Kidney epithelial cell (primary cell): ENCODE data around the gene ABCA9. TPM values are rescaled to one million over a fixed set of nuclear protein-coding genes. Genes with fewer than 3 reads are reported as not detected.
A peak's percentile ranks its signal among the peaks of the same experiment; 100 is the strongest.
"Not testable (repeated sequence)": the region's sequence is repeated elsewhere in the genome, so short reads cannot be mapped to it uniquely, and the experiment has no call there.

Source experiments
- DNase-seq: peaks from one replicate; pipeline ENCODE4 v3.0.0-alpha.2; 2010; ENCODE audit warnings: low read depth
- H3K27me3 ChIP-seq: 2 replicates; pipeline ENCODE4 v1.6.0; 2011; ENCODE audit warnings: low read length; ENCODE audit not compliant: control insufficient read depth, insufficient read depth
- H3K36me3 ChIP-seq: 2 replicates; pipeline ENCODE4 v1.5.1; 2011; ENCODE audit warnings: low read length; ENCODE audit not compliant: control insufficient read depth, insufficient read depth
- H3K4me3 ChIP-seq: 2 replicates; pipeline ENCODE4 v1.5.1; 2011; ENCODE audit warnings: low read depth, mild to moderate bottlenecking, control low read depth, low read length
- CTCF ChIP-seq: IDR thresholded peaks from 2 replicates; pipeline ENCODE4 v1.5.1; 2011; ENCODE audit warnings: mild to moderate bottlenecking, moderate library complexity, low read length, control low read depth, inconsistent platforms; ENCODE audit not compliant: insufficient read depth, poor library complexity, severe bottlenecking
- total RNA-seq: library from RNA; depleted of rRNA; stranded (reverse); fragments of >200 nt; gene quantifications from 2 replicates; pipeline ENCODE4 v1.2.3, GENCODE V29; 2015

The ABCA9 gene
- total RNA-seq, 1 donor from 2014 or later: 0.08 TPM

- Histone ChIP-seq H3K36me3 (no peaks in the 10 kb centered on the region), H3K27me3 (no peaks in the 10 kb centered on the region), H3K4me3 (no peak overlapping the region)
- no peak for TF ChIP-seq CTCF
- no peak for DNase-seq
Observed at GRCh38 chr17:68973098-68973846, 87.5 kb downstream of the ABCA9 start.

GRCh38 chr17:68972119-68972704 lies 88.5 kb downstream of the ABCA9 start:
- H3K27me3 ChIP-seq: no peaks in the 10 kb centered on the region
- H3K36me3 ChIP-seq: no peaks in the 10 kb centered on the region
- no peak for DNase-seq
- H3K4me3 ChIP-seq: no peak overlapping the region
- peak; percentile 62 for TF ChIP-seq CTCF

GRCh38 chr17:68969101-68969500 lies 91.6 kb downstream of the ABCA9 start:
- TF ChIP-seq CTCF: no peak
- H3K27me3 ChIP-seq: no peaks in the 10 kb centered on the region
- no peaks in the 10 kb centered on the region for H3K36me3 ChIP-seq
- H3K4me3 ChIP-seq: no peak overlapping the region
- no peak for DNase-seq

- H3K4me3 ChIP-seq: no peak overlapping the region
- H3K27me3 ChIP-seq: no peaks in the 10 kb centered on the region
- DNase-seq: no peak
- no peaks in the 10 kb centered on the region for H3K36me3 ChIP-seq
- TF ChIP-seq CTCF: no peak
Observed at GRCh38 chr17:68963958-68964357, 96.8 kb downstream of the ABCA9 start.

GRCh38 chr17:68961214-68961882 lies 99.4 kb downstream of the ABCA9 start:
- no peak for TF ChIP-seq CTCF
- Histone ChIP-seq H3K27me3 (no peaks in the 10 kb centered on the region), H3K4me3 (no peak overlapping the region), H3K36me3 (no peaks in the 10 kb centered on the region)
- no peak for DNase-seq

GRCh38 chr17:68959117-68959516 lies 101.6 kb downstream of the ABCA9 start:
- H3K36me3 ChIP-seq, DNase-seq, H3K27me3 ChIP-seq, H3K4me3 ChIP-seq: not testable (repeated sequence)
